Measurements from ENCODE around the gene CA6.
"Not testable (repeated sequence)": the region's sequence is repeated elsewhere in the genome, so short reads cannot be mapped to it uniquely, and the experiment has no call there.

- TF ChIP-seq POLR2A, CTCF (IDR thresholded peaks at IDR 0.05): not testable (repeated sequence)
Measured at GRCh38 chr1:9022026-9022738, 76.5 kb downstream of the CA6 start.

All from prostate gland (tissue), 2 donors.